HepG2 (cell line): ENCODE data around the gene TIAM1. TPM values are rescaled to one million over a fixed set of nuclear protein-coding genes. Genes with fewer than 3 reads are reported as not detected.

Experiments used
- ATAC-seq: fragments of 200-7000 bp; cut with Tn5 transposase; 3 replicates; pipeline ENCODE4 v1.9.1; 2020; ENCODE audit warnings: mild to moderate bottlenecking, moderate library complexity
- BruUV-seq: library from RNA; stranded (reverse); fragments of 400-500 nt; replicated peaks from 2 replicates; lab custom pipeline; 2021; lab: Mats Ljungman, UMichigan
- CTCF ChIA-PET: fragments of 300-600 bp; formaldehyde crosslinking; extraction: SDS; loops from one replicate; lab custom pipeline; 2021; ENCODE audit warnings: low total read pairs, inconsistent platforms, low intra/inter-chr PET ratio; lab: Yijun Ruan, JAX
- POLR2A ChIA-PET: fragments of 350-600 bp; sonication (Branson Sonifier 250); formaldehyde crosslinking; loops from one replicate; lab custom pipeline; 2020; ENCODE audit warnings: antibody characterized with exemption, inconsistent platforms; lab: Yijun Ruan, JAX
- DNase-seq: peaks from one replicate; pipeline ENCODE4 v3.0.0-alpha.2; 2015; ENCODE audit warnings: low spot score
- FAIRE-seq: peaks from 3 replicates; lab custom pipeline; 2011; peaks lifted over from hg19 to GRCh38; lab: Jason Lieb, UNC
- H2AFZ ChIP-seq: one replicate; pipeline ENCODE4 v1.6.1; 2011; ENCODE audit warnings: low read length, inconsistent platforms
- H3K27ac ChIP-seq: fragments of 300-600 bp; 3 replicates; pipeline ENCODE4 v1.8.0; 2011; ENCODE audit warnings: mixed run types, mild to moderate bottlenecking, mixed read lengths, low read length, inconsistent platforms; ENCODE audit not compliant: insufficient read depth; ENCODE audit errors: extremely low read length
- H3K27me3 ChIP-seq, 2 experiments: fragments of 200-600 bp in 1 of 2; 2 replicates in 1 of 2; 3 replicates in 1 of 2; pipeline versions ENCODE4 v1.6.0 to v1.8.0; 2011; ENCODE audit warnings: low read length in 2 of 2, mild to moderate bottlenecking in 2 of 2, moderate library complexity in 2 of 2, inconsistent platforms in 1 of 2; ENCODE audit not compliant: insufficient read depth in 2 of 2, control insufficient read depth in 1 of 2
- H3K36me3 ChIP-seq, 2 experiments: fragments of 200-600 bp in 1 of 2; replicated peaks in 1 of 2; 2 replicates in 1 of 2; 3 replicates in 1 of 2; pipeline versions ENCODE4 v1.5.1 to v1.8.0; 2011; ENCODE audit warnings: low read length in 2 of 2, inconsistent platforms in 1 of 2; ENCODE audit not compliant: insufficient read depth in 2 of 2, control insufficient read depth in 1 of 2
- H3K4me1 ChIP-seq: 2 replicates; pipeline ENCODE4 v1.5.1; 2012; ENCODE audit warnings: low read length, inconsistent platforms; ENCODE audit not compliant: insufficient read depth
- H3K4me2 ChIP-seq: 2 replicates; pipeline ENCODE4 v1.6.0; 2011; ENCODE audit warnings: low read depth, low read length, inconsistent platforms
- H3K4me3 ChIP-seq, 3 experiments: fragments of 200-600 bp in 1 of 3; sonication (generic), shearing (Covaris generic) in 1 of 3; replicated peaks in 1 of 3; 2 replicates each; pipeline ENCODE4 v1.5.1; 2011 to 2016; ENCODE audit warnings: low read length in 3 of 3, inconsistent platforms in 2 of 3, low read depth in 2 of 3, mild to moderate bottlenecking in 2 of 3, control low read depth in 1 of 3, mixed read lengths in 1 of 3; ENCODE audit not compliant: insufficient read depth in 1 of 3
- H3K79me2 ChIP-seq: one replicate; pipeline ENCODE4 v1.6.1; 2011; ENCODE audit warnings: low read length, inconsistent platforms; ENCODE audit not compliant: insufficient read depth
- H3K9ac ChIP-seq: 2 replicates; pipeline ENCODE4 v1.6.0; 2011; ENCODE audit warnings: mild to moderate bottlenecking, low read depth, low read length, inconsistent platforms; ENCODE audit not compliant: insufficient read depth
- H3K9me3 ChIP-seq: 2 replicates; pipeline ENCODE4 v1.5.1; 2012; ENCODE audit warnings: mild to moderate bottlenecking, low read length
- H4K20me1 ChIP-seq: 2 replicates; pipeline ENCODE4 v1.6.0; 2011; ENCODE audit warnings: inconsistent platforms, mild to moderate bottlenecking, low read length, moderate library complexity; ENCODE audit not compliant: insufficient read depth
- GMEB1 ChIP-seq: sonication (generic); formaldehyde crosslinking; IDR thresholded peaks from 2 replicates; pipeline ENCODE4 v1.5.1; 2020; ENCODE audit warnings: missing genetic modification reagents, mild to moderate bottlenecking, borderline replicate concordance
- GMEB2 ChIP-seq: IDR thresholded peaks from 2 replicates; pipeline ENCODE4 v1.6.1; 2016; ENCODE audit warnings: missing biosample characterization, missing genetic modification reagents, low read depth
- HOXD1 ChIP-seq: sonication (generic); formaldehyde crosslinking; IDR thresholded peaks from 2 replicates; pipeline ENCODE4 v1.5.0; 2020; ENCODE audit warnings: missing genetic modification reagents
- MBD4 ChIP-seq: IDR thresholded peaks from 2 replicates; pipeline ENCODE4 v1.6.1; 2012; ENCODE audit warnings: low read length, inconsistent platforms, borderline replicate concordance
- NFE2L1 ChIP-seq: sonication (generic); formaldehyde crosslinking; IDR thresholded peaks from 2 replicates; pipeline ENCODE4 v1.4.0; 2020; ENCODE audit warnings: missing genetic modification reagents, mild to moderate bottlenecking, borderline replicate concordance
- POLR2AphosphoS5 ChIP-seq: IDR thresholded peaks from 2 replicates; pipeline ENCODE4 v1.6.1; 2012; ENCODE audit warnings: low read depth, low read length
- ZNF101 ChIP-seq: sonication (generic); formaldehyde crosslinking; IDR thresholded peaks from 2 replicates; pipeline ENCODE4 v1.4.0; 2020; ENCODE audit warnings: mild to moderate bottlenecking, low read depth, missing genetic modification reagents, borderline replicate concordance
- ZNF335 ChIP-seq: sonication (generic); formaldehyde crosslinking; IDR thresholded peaks from 2 replicates; pipeline ENCODE4 v1.4.0; 2020; ENCODE audit warnings: missing genetic modification reagents
- ZNF468 ChIP-seq: sonication (generic); formaldehyde crosslinking; IDR thresholded peaks from 2 replicates; pipeline ENCODE4 v1.8.0; 2022; ENCODE audit warnings: mild to moderate bottlenecking, moderate library complexity, missing genetic modification reagents
- ZNF570 ChIP-seq: sonication (generic); formaldehyde crosslinking; IDR thresholded peaks from 2 replicates; pipeline ENCODE4 v1.4.0; 2020; ENCODE audit warnings: mild to moderate bottlenecking, missing genetic modification reagents, borderline replicate concordance
- ZNF576 ChIP-seq: sonication (generic); formaldehyde crosslinking; IDR thresholded peaks from 2 replicates; pipeline ENCODE4 v1.4.0; 2020; ENCODE audit warnings: mild to moderate bottlenecking, missing genetic modification reagents
- ZNF672 ChIP-seq: sonication (generic); formaldehyde crosslinking; IDR thresholded peaks from 2 replicates; pipeline ENCODE4 v1.8.1; 2022; ENCODE audit warnings: missing genetic modification reagents
- ZNF7 ChIP-seq: IDR thresholded peaks from 2 replicates; pipeline ENCODE4 v1.6.1; 2016; ENCODE audit warnings: missing biosample characterization, missing genetic modification reagents
- WGBS: methylation state at CpG from one replicate; pipeline ENCODE4 v1.1.6; 2017; ENCODE audit warnings: low lambda C conversion rate; 5-methylcytosine and 5-hydroxymethylcytosine counted together
- in situ Hi-C: cut with HindIII; loops from 2 replicates; pipeline ENCODE4 v1.10.0; 2017; ENCODE audit warnings: low pct_unique_long_range_greater_than_20kb; ENCODE audit not compliant: extremely low pct_ligation_motif_present
- intact Hi-C: fragments of 100-400 bp; cut with micrococcal nuclease; formaldehyde crosslinking; loops from one replicate; pipeline ENCODE4 v1.10.0; 2022; ENCODE audit not compliant: unreplicated experiment
- polyA plus RNA-seq, 8 experiments: library from polyadenylated mRNA; depleted of rRNA in 3 of 8; stranded (reverse) in 7 of 8; unstranded in 1 of 8; fragments of >200 nt; fragmentation: Illumina TruSeq in 4 of 8; extraction: Trizol in 4 of 8; gene quantifications; 2 replicates each; pipeline versions ENCODE4 v1.2.1 to v1.2.3, GENCODE V29; 2011 to 2016; ENCODE audit warnings: low read depth in 4 of 8, missing spikeins in 1 of 8, mixed read lengths in 1 of 8; ENCODE audit not compliant: insufficient read depth in 1 of 8
- total RNA-seq, 5 experiments: library from RNA; depleted of rRNA; stranded (reverse); fragments of >200 nt; fragmentation: Illumina TruSeq; extraction: Trizol; gene quantifications; 2 replicates each; pipeline ENCODE4 v1.2.3, GENCODE V29; 2016; ENCODE audit warnings: low read depth in 1 of 5

Gene TIAM1
- total and polyA plus RNA-seq, 2 of the 13 experiments (the other 11 are each of a cell fraction or from before 2014, with no cell fraction given): 0.13 to 0.24 TPM

- 8% methylated on average over 2 of the region's 2 CpGs for WGBS
- Histone ChIP-seq H3K9me3 (no peaks in the 10 kb centered on the region), H3K4me3 (no peak overlapping the region), H3K4me2 (no peak overlapping the region), H2AFZ (no peak overlapping the region), H3K27me3 (peaks cover 0 to 20% of the 10 kb centered on the region in 2 experiments; a peak in 2 of 5 replicates), H4K20me1 (no peaks in the 10 kb centered on the region), H3K79me2 (no peaks in the 10 kb centered on the region), H3K27ac (no peak overlapping the region), H3K36me3 (no peaks in the 10 kb centered on the region), H3K4me1 (no peaks in the 10 kb centered on the region), H3K9ac (no peak overlapping the region)
- FAIRE-seq (no peak), DNase-seq (no peak), ATAC-seq (no peak)
- no peak for TF ChIP-seq MBD4
- TF ChIP-seq NFE2L1 (CRISPR knock-in tag): no peak
- TF ChIP-seq ZNF101 (CRISPR knock-in tag): no peak
- TF ChIP-seq POLR2AphosphoS5: no peak
- no peak for TF ChIP-seq GMEB1
- TF ChIP-seq ZNF7 (CRISPR knock-in tag): no peak
- no peak for TF ChIP-seq ZNF335
- TF ChIP-seq ZNF570 (CRISPR knock-in tag): no peak
- no peak for TF ChIP-seq ZNF576 (CRISPR knock-in tag)
- no peak for TF ChIP-seq ZNF468 (CRISPR knock-in tag)
- no peak for TF ChIP-seq GMEB2 (CRISPR knock-in tag)
- no peak for TF ChIP-seq HOXD1
- TF ChIP-seq ZNF672: no peak
- in situ Hi-C loops: loop anchor here (10.0 kb wide), 1 partner anchor 242 kb away; no protein-coding TSS in a partner anchor
- ChIA-PET POLR2A (no interaction called here), CTCF (no interaction called here)
- BruUV-seq: no TSS peak
- intact Hi-C loops: no loop called here
Measured at GRCh38 chr21:31343030-31343510, 991 bp downstream of the TIAM1 start.
